GM18511 (cell line): ENCODE measurements around the gene ATXN7L1.
"Not testable (repeated sequence)": the region's sequence is repeated elsewhere in the genome, so short reads cannot be mapped to it uniquely, and the experiment has no call there.

Source experiments
- ATAC-seq: cut with Tn5 transposase; IDR thresholded peaks from one replicate; pipeline ENCODE4 v1.9.1; 2021; ENCODE audit warnings: mild to moderate bottlenecking, moderate library complexity; ENCODE audit not compliant: unreplicated experiment

Gene ATXN7L1

DNA sequence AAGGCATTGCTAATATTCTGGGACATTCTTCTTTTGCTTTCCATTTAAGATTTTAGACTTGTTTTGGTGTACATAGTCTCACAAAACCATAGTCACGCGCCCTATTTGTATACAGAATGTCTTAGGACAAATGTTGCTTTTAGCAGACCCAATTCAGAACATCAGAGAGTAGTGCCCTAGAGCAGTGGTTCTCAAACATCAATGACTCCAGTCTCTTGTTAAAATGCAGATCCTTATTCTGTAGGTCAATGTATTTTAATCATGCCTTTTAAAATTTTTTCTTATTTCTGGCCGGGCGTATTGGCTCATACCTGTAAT, 167.7 kb downstream of the ATXN7L1 start:
- no peak for ATAC-seq

- no peak for ATAC-seq
Observed at GRCh38 chr7:105707967-105708762, 168.2 kb downstream of the ATXN7L1 start.

GRCh38 chr7:105707381-105707780, 169.0 kb downstream of the ATXN7L1 start:
- no peak for ATAC-seq

DNA sequence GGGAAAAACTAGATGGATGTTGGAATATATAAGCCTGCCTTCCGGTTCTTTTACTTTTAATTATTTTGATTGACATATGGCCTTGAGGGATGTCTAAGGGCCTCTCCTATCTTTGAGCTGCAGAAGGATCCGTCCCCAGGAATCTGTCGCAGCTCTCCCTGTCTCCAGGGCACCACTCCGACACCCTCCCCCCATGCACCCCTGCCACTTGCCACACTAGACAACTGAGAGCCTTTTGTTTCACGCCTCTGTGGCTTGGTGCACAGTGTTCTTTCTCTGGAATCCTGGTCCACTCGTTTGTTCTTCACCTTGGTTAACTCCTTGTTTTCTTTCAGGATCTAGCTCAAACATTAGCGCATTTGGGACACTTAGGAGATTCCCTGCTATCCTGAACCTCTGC, 171.0 kb downstream of the ATXN7L1 start:
- no peak for ATAC-seq

DNA sequence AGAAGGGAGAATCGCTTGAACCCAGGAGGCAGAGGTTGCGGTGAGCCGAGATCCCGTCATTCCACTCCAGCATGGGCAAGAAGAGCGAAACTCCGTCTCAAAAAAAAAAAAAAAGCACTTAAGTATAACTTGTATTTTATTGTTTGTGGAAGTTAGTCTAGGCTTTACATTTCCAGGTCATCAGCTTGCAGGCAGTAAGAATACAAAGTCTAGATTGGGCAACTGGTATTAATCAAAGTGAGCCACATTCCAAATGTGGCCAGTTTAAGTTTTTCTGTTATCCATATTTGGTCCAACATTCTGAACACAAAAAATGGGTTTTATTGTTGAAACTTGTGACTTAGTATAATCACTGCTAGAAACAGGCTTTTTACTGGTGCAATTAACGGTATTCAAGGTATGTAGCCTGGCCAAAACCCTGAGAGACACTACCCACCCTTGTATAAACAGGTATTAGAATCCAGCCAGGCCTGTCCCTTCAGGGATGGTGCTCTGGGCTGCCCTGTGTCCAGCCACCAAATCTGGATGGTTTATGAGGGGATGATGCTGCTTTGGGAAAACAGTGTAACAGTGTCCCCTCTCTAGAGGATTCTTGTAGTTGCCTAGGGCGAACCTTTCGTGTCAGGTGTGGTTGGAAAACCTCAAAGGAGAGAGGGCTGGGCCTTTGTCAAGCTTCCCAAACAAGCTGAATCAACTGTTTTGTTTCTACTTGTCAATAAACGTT, 173.0 kb downstream of the ATXN7L1 start:
- ATAC-seq: no peak

DNA sequence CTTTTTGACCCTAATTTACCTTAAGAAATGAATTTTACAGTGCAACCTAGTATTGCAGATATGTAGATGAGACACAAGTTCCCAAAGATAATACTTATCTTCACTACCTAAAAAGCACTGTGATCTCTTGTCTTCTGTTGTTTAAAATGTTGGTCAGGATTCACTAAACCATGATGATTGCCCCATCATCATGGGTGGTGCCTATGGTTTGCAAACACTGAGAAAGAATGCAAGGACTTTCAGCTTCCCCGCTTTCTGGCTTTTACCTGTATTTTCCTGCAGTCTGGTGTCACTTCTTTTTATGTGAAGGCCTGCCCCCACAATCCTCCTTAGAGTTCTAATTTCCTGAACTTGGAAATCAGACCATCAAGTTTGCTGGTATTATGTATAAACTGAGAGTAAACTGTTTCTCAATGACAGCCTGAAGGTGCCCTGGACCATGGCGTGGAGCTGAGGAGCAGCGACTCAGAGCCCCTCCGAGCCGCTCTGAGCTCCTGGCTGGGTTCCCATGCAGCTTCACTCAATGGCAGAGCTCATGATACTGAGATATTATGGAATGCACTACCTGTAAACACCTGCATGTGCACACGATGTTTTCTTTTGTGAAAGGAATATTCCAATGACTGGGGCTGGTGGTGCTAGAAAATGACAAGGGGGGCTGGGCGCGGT, 176.7 kb downstream of the ATXN7L1 start:
- ATAC-seq: no peak

DNA sequence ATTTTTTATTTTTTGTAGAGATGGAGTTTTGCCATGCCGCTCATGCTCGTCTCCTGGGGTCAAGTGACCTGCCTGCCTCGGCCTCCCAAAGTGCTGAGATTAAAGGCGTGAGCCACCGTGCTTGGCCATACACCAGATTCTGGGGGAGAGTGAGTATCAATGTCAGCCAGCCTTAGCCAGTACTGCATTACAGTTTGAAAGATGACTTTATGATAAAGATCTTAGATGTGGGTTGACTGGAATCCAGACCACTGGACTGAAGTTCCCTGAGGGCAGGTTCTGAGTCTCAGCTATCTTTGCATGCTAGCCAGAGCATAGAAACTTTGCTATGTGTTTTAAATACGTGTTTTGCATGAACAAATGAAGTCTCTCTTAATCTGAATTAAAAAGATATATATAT, 177.9 kb downstream of the ATXN7L1 start:
- no peak for ATAC-seq

DNA sequence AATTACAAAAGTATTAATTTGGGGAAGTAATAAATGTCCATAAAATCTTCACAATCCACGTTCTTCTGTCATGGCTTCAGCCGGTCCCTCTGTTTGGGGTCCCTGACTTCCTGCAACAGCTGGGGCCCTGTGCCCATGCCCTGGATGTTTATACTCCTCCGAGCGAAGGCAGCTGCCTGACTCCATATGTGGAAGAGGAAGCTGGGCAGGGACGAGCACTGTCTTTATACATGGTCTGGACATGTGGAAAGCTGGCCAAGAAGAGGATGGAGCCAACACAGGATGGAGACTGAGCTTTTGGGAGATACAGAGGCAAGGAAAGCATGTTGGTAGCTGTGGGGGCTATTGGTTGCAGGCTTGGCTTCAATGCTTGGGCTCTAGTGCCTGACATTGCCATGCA, 178.6 kb downstream of the ATXN7L1 start:
- ATAC-seq: no peak

- not testable (repeated sequence) for ATAC-seq
Observed at GRCh38 chr7:105697169-105697568, 179.2 kb downstream of the ATXN7L1 start.

- ATAC-seq: no peak
Observed at GRCh38 chr7:105693576-105693975, 182.8 kb downstream of the ATXN7L1 start.

DNA sequence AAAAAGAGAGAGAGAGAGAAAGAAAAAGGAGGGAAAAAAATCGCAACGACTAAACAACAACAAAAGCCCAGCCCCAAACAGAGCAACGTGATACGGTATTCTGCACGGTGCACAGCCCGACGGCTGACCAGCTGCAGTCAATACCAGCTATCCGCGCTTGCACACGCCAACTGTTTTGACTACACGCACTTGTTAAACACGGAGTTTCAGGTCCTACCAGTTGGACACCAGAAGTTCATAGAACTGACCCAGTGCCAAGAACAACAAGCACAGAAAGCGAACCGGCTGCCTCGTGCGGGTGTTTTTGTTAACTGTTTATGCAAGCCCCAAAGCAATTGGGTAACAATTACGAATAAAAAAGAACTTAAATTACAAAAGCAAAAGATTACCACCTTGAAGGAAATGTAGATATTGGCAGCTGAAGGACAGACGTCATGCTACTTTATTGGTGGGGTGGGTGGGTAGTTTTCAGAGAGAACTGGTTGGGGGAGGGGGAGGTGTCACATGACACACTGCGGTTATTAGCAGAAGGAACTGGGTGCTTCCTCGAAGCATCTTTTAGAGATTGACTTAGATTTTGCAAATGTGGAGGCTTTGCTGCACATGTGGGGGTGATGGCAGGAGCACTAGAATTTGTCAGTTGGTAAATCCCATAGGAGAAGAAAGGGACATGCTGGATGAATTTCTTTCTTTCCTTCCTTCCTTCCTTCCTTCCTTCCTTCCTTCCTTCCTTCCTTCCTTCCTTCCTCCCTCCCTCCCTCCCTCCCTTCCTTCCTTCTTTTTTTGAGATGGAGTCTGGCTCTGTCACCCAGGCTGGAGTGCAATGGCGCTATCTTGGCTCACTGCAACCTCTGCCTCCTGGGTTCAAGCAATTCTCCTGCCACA, 184.5 kb downstream of the ATXN7L1 start:
- ATAC-seq: peak; percentile 79

GRCh38 chr7:105691082-105691679, 185.2 kb downstream of the ATXN7L1 start:
- peak; percentile 39 for ATAC-seq

- no peak for ATAC-seq
Observed at GRCh38 chr7:105690325-105690945, 186.0 kb downstream of the ATXN7L1 start.

GRCh38 chr7:105689067-105689819, 187.2 kb downstream of the ATXN7L1 start:
- ATAC-seq: no peak

GRCh38 chr7:105688617-105689016, 187.8 kb downstream of the ATXN7L1 start:
- no peak for ATAC-seq

- no peak for ATAC-seq
Observed at GRCh38 chr7:105685161-105685560, 191.2 kb downstream of the ATXN7L1 start.

GRCh38 chr7:105682341-105683060, 193.9 kb downstream of the ATXN7L1 start:
- ATAC-seq: no peak

- ATAC-seq: no peak
Observed at GRCh38 chr7:105680505-105681187, 195.8 kb downstream of the ATXN7L1 start.
